ENCODE results near the gene SKA2.

DNA sequence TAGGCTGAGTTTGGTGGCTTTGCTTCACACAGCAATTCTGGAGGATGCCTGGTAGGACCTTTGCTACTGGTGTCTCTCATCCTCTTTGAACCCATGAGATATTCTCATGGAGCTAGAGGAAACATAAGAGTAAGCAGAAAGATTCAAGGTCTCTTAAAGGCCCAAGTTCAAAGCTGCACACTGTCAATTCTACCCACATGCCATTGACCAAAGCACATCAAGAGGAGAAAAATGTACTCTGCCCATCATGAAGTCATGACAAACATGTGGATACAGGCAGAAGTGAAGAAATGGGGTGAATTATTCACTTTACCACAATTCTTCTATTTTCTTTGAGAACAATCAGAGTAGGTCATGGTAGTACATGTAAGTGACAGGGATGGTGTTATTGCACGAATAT, 13.1 kb downstream of the SKA2 start:
- no peak for TF ChIP-seq POLR2A (IDR thresholded peaks at IDR 0.05; ENCODE audit: extremely low read depth, insufficient read length)
- TF ChIP-seq, protein P1, sequence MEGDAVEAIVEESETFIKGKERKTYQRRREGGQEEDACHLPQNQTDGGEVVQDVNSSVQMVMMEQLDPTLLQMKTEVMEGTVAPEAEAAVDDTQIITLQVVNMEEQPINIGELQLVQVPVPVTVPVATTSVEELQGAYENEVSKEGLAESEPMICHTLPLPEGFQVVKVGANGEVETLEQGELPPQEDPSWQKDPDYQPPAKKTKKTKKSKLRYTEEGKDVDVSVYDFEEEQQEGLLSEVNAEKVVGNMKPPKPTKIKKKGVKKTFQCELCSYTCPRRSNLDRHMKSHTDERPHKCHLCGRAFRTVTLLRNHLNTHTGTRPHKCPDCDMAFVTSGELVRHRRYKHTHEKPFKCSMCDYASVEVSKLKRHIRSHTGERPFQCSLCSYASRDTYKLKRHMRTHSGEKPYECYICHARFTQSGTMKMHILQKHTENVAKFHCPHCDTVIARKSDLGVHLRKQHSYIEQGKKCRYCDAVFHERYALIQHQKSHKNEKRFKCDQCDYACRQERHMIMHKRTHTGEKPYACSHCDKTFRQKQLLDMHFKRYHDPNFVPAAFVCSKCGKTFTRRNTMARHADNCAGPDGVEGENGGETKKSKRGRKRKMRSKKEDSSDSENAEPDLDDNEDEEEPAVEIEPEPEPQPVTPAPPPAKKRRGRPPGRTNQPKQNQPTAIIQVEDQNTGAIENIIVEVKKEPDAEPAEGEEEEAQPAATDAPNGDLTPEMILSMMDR (IDR thresholded peaks at IDR 0.05; ENCODE audit: low read depth, low read length), result no peak
